K562 (cell line): Measurements from ENCODE around the gene MPC1.

Source experiments
- SP1 ChIP-seq: sonication (generic); formaldehyde crosslinking; IDR thresholded peaks from 2 replicates; pipeline ENCODE4 v1.8.1; 2022; ENCODE audit warnings: mild to moderate bottlenecking, missing genetic modification reagents
- TF ChIP-seq, protein P1 (sequence below), 3 experiments: IDR thresholded peaks in 2 of 3; conservative IDR thresholded peaks in 1 of 3; 2 replicates each; pipeline ENCODE4 v1.5.1; 2011 to 2012; ENCODE audit warnings: low read length in 3 of 3, mild to moderate bottlenecking in 3 of 3, control low read depth in 2 of 3, improper control_type of control experiment in 1 of 3, inconsistent platforms in 1 of 3, low read depth in 1 of 3, mixed read lengths in 1 of 3, moderate library complexity in 1 of 3; ENCODE audit not compliant: insufficient read depth in 2 of 3

DNA sequence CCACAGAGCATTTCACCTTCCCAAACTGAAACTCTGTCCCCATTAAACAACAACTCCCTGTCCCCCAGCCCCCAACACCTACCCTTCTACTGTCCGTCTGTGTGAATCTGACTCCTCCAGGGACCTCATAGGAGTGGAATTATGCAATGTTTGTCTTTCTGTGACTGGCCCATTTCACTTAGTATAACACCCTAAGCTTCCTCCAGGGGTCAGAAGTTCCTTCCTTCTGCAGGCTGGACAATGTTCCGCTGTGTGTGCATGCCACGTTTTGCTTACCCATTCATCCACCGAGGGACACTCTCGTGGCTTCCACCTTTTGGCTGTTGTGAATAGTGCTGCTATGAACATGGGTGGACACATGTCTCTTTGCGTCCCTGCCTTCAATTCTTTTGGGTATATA lies 37.6 kb upstream of the MPC1 start:
- TF ChIP-seq, protein P1, sequence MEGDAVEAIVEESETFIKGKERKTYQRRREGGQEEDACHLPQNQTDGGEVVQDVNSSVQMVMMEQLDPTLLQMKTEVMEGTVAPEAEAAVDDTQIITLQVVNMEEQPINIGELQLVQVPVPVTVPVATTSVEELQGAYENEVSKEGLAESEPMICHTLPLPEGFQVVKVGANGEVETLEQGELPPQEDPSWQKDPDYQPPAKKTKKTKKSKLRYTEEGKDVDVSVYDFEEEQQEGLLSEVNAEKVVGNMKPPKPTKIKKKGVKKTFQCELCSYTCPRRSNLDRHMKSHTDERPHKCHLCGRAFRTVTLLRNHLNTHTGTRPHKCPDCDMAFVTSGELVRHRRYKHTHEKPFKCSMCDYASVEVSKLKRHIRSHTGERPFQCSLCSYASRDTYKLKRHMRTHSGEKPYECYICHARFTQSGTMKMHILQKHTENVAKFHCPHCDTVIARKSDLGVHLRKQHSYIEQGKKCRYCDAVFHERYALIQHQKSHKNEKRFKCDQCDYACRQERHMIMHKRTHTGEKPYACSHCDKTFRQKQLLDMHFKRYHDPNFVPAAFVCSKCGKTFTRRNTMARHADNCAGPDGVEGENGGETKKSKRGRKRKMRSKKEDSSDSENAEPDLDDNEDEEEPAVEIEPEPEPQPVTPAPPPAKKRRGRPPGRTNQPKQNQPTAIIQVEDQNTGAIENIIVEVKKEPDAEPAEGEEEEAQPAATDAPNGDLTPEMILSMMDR (IDR thresholded peaks at IDR 0.05 in 2 of 3, conservative IDR thresholded peaks at IDR 0.05 in 1 of 3; ENCODE audit: insufficient read depth in 2 of 3, low read depth in 1 of 3, low read length in 3 of 3), result peak; percentile 46 to 58 (median 55)
- TF ChIP-seq SP1 (CRISPR knock-in tag), result no peak
